Naive thymus-derived CD4-positive, alpha-beta T cell (primary cell): ENCODE results near the gene MLLT1. TPM values are rescaled to one million over a fixed set of nuclear protein-coding genes. Genes with fewer than 3 reads are reported as not detected.

Source experiments
- ATAC-seq: fragments of 150-1000 bp; cut with Tn5 transposase; 2 replicates; pipeline ENCODE4 v1.10.0; 2021; ENCODE audit warnings: mild to moderate bottlenecking, moderate library complexity
- CTCF ChIA-PET: fragments of 350-600 bp; sonication (Branson Sonifier 250); formaldehyde crosslinking; loops from one replicate; lab custom pipeline; 2021; ENCODE audit warnings: antibody characterized with exemption; lab: Charles Lee
- POLR2A ChIA-PET: fragments of 350-600 bp; sonication (Branson Sonifier 250); formaldehyde crosslinking; loops from one replicate; lab custom pipeline; 2021; ENCODE audit warnings: antibody characterized with exemption, inconsistent platforms; lab: Charles Lee
- DNase-seq, 9 donors: peaks; one replicate each; pipeline versions ENCODE4 v3.0.0 to v3.0.0-alpha.2; 2020 to 2022; ENCODE audit warnings: mixed read lengths in 1 of 9
- H3K27ac ChIP-seq: one replicate; pipeline ENCODE4 v1.7.0; 2013; ENCODE audit warnings: mild to moderate bottlenecking, low read depth, low read length, moderate library complexity
- H3K27me3 ChIP-seq, 2 donors: one replicate each; pipeline ENCODE4 v1.7.0; 2013; ENCODE audit warnings: low read length in 2 of 2, mild to moderate bottlenecking in 2 of 2, moderate library complexity in 2 of 2; ENCODE audit not compliant: control insufficient read depth in 2 of 2, insufficient read depth in 2 of 2
- H3K36me3 ChIP-seq, 3 experiments: 1 replicate in 2 of 3; 2 replicates in 1 of 3; pipeline ENCODE4 v1.7.0; 2013; ENCODE audit warnings: low read length in 3 of 3, mild to moderate bottlenecking in 3 of 3, moderate library complexity in 1 of 3; ENCODE audit not compliant: insufficient read depth in 3 of 3, control insufficient read depth in 2 of 3
- H3K4me1 ChIP-seq, 2 donors: one replicate each; pipeline ENCODE4 v1.7.0; 2013; ENCODE audit warnings: low read length in 2 of 2, mild to moderate bottlenecking in 2 of 2, moderate library complexity in 1 of 2; ENCODE audit not compliant: control insufficient read depth in 2 of 2, insufficient read depth in 2 of 2
- H3K4me3 ChIP-seq: 2 replicates; pipeline ENCODE4 v1.7.0; 2013; ENCODE audit warnings: mild to moderate bottlenecking, low read length
- H3K9me3 ChIP-seq, 3 experiments: 1 replicate in 2 of 3; 2 replicates in 1 of 3; pipeline ENCODE4 v1.7.0; 2013; ENCODE audit warnings: low read length in 3 of 3; ENCODE audit not compliant: control insufficient read depth in 2 of 3
- H3K27ac Mint-ChIP-seq, 9 donors: one replicate each; pipeline ENCODE4 v1.8.0; 2020 to 2022; ENCODE audit warnings: mixed read lengths in 9 of 9, mild to moderate bottlenecking in 8 of 9, moderate library complexity in 5 of 9, inconsistent platforms in 2 of 9
- H3K27me3 Mint-ChIP-seq, 5 donors: one replicate each; pipeline ENCODE4 v1.8.0; 2021 to 2022; ENCODE audit warnings: mixed read lengths in 5 of 5, mild to moderate bottlenecking in 1 of 5
- H3K36me3 Mint-ChIP-seq, 5 donors: one replicate each; pipeline ENCODE4 v1.8.0; 2020 to 2022; ENCODE audit warnings: mixed read lengths in 5 of 5, mild to moderate bottlenecking in 3 of 5, inconsistent platforms in 1 of 5
- H3K4me1 Mint-ChIP-seq, 7 donors: one replicate each; pipeline ENCODE4 v1.8.0; 2020 to 2022; ENCODE audit warnings: mixed read lengths in 7 of 7, mild to moderate bottlenecking in 3 of 7, inconsistent platforms in 1 of 7
- H3K4me3 Mint-ChIP-seq, 10 donors: one replicate each; pipeline ENCODE4 v1.8.0; 2020 to 2022; ENCODE audit warnings: mild to moderate bottlenecking in 10 of 10, mixed read lengths in 10 of 10, moderate library complexity in 6 of 10, inconsistent platforms in 2 of 10
- H3K9me3 Mint-ChIP-seq, 11 donors: one replicate each; pipeline ENCODE4 v1.8.0; 2020 to 2022; ENCODE audit warnings: mixed read lengths in 11 of 11, mild to moderate bottlenecking in 4 of 11, inconsistent platforms in 1 of 11, moderate library complexity in 1 of 11
- intact Hi-C, 2 donors: fragments of 100-400 bp; cut with micrococcal nuclease; formaldehyde crosslinking; loops; one replicate each; pipeline ENCODE4 v1.15.1; 2023
- polyA plus RNA-seq, 2 donors: library from polyadenylated mRNA; unstranded; fragments of 300-500 nt; fragmentation: Illumina TruSeq; gene quantifications; one replicate each; pipeline ENCODE4 v1.2.3, GENCODE V29; 2021
- total RNA-seq, 6 experiments: library from RNA in 5 of 6; stranded (reverse) in 5 of 6; gene quantifications; 1 replicate in 5 of 6; 2 replicates in 1 of 6; pipeline ENCODE4 v1.2.3 and lab custom pipeline; 2021 to 2026

The MLLT1 gene
- total RNA-seq (10 to 100 TPM; 33.3 to 47.5 (median 39.0) TPM), polyA plus RNA-seq (1 to 10 TPM in 1 of 2 donors, under 1 TPM in 1; 0.57 to 1.8 TPM), total RNA-seq (lab: John Stamatoyannopoulos, UW) (49.3 reads per million, percentile 71 among the genes with 10 or more reads in this experiment)

GRCh38 chr19:6279931-6280591 is at the start of gene MLLT1:
MLLT1 (minus strand) TSS chr19:6279975; CDS start chr19:6279784, 191 bp downstream.
- Histone ChIP-seq H3K27ac (peak within 1 kb of the TSS; percentile 78), H3K4me3 (peak within 1 kb of the TSS; percentile 54), H3K27me3 (no peaks in the 10 kb centered on the region), H3K9me3 (no peaks in the 10 kb centered on the region), H3K36me3 (no peaks in the 10 kb centered on the region), H3K4me1 (peaks cover 3 to 20% of the 10 kb centered on the region in 2 donors)
- ChIA-PET POLR2A (no interaction called here), CTCF (interaction anchor here (0.8 kb wide), 1 partner anchor 73 kb away, joined by 3 read pairs; no protein-coding TSS in a partner anchor)
- DNase-seq (peak; percentile 88 to 98 (median 90)), ATAC-seq (peak; percentile 96)
- Mint-ChIP-seq H3K36me3 (no peaks in the 10 kb centered on the region), H3K27ac (peak within 1 kb of the TSS; percentile 87 to 95 (median 93)), H3K4me1 (peaks cover 30 to 42% (median 39%) of the 10 kb centered on the region in 7 donors), H3K4me3 (peak within 1 kb of the TSS; percentile 85 to 97 (median 92)), H3K27me3 (peaks cover 0 to 6% (median 0%) of the 10 kb centered on the region in 5 donors), H3K9me3 (peaks cover 0 to 3% (median 0%) of the 10 kb centered on the region in 11 donors)
- intact Hi-C loops = loop anchor here (1.0 to 5.0 kb wide), 11 partner anchors 81 to 1558 kb away; partner anchors contain the start of genes CLPP (in 2 of the 2), DPP9 (in 1 of the 2), GPR108 (in 1 of the 2) and TRIP10 (in 1 of the 2)

- DNase-seq = no peak
- ChIA-PET POLR2A (no interaction called here), CTCF (no interaction called here)
- Mint-ChIP-seq H3K36me3 (peaks cover 0 to 9% (median 4%) of the 10 kb centered on the region in 5 donors), H3K9me3 (peaks cover 0 to 4% (median 2%) of the 10 kb centered on the region in 11 donors), H3K27me3 (peaks cover 0 to 3% (median 0%) of the 10 kb centered on the region in 5 donors), H3K4me1 (peaks cover 0 to 12% (median 9%) of the 10 kb centered on the region in 7 donors), H3K4me3 (no peak overlapping the region), H3K27ac (peak overlapping the region in 1 of 9 donors; percentile 16)
- no peak for ATAC-seq
- no peaks in the 10 kb centered on the region for H3K27me3 ChIP-seq
- no peaks in the 10 kb centered on the region for H3K9me3 ChIP-seq
- no peaks in the 10 kb centered on the region for H3K4me1 ChIP-seq
- H3K36me3 ChIP-seq = no peaks in the 10 kb centered on the region
- no peak overlapping the region for H3K27ac ChIP-seq
- intact Hi-C loops = no loop called here
- H3K4me3 ChIP-seq = no peak overlapping the region
These were observed 47.0 kb upstream of the MLLT1 start for GRCh38 chr19:6326815-6327214.

- Histone ChIP-seq H3K36me3 (no peaks in the 10 kb centered on the region), H3K4me1 (no peaks in the 10 kb centered on the region), H3K27ac (no peak overlapping the region), H3K27me3 (no peaks in the 10 kb centered on the region), H3K4me3 (no peak overlapping the region), H3K9me3 (no peaks in the 10 kb centered on the region)
- ChIA-PET POLR2A (no interaction called here), CTCF (no interaction called here)
- peaks cover 0 to 3% (median 0%) of the 10 kb centered on the region in 5 donors for H3K27me3 Mint-ChIP-seq
- H3K4me1 Mint-ChIP-seq = peaks cover 0 to 12% (median 9%) of the 10 kb centered on the region in 7 donors
- intact Hi-C loops = no loop called here
- no peak overlapping the region for H3K4me3 Mint-ChIP-seq
- no peak for DNase-seq
- H3K36me3 Mint-ChIP-seq = peaks cover 0 to 9% (median 4%) of the 10 kb centered on the region in 5 donors
- no peak for ATAC-seq
- H3K9me3 Mint-ChIP-seq = peaks cover 0 to 4% (median 2%) of the 10 kb centered on the region in 11 donors
- no peak overlapping the region for H3K27ac Mint-ChIP-seq
These were observed 45.8 kb upstream of the MLLT1 start for GRCh38 chr19:6325614-6326013.

GRCh38 chr19:6324757-6325156 is 45.0 kb upstream of the MLLT1 start:
- H3K36me3 ChIP-seq = no peaks in the 10 kb centered on the region
- DNase-seq (no peak), ATAC-seq (no peak)
- CTCF ChIA-PET = no interaction called here
- peaks cover 0 to 9% (median 4%) of the 10 kb centered on the region in 5 donors for H3K36me3 Mint-ChIP-seq
- peak overlapping the region in 1 of 9 donors; percentile 38 for H3K27ac Mint-ChIP-seq
- H3K27me3 ChIP-seq = no peaks in the 10 kb centered on the region
- H3K27me3 Mint-ChIP-seq = peaks cover 0 to 3% (median 0%) of the 10 kb centered on the region in 5 donors
- POLR2A ChIA-PET = no interaction called here
- no peak overlapping the region for H3K4me3 ChIP-seq
- H3K9me3 Mint-ChIP-seq = peaks cover 0 to 4% (median 2%) of the 10 kb centered on the region in 11 donors
- intact Hi-C loops = no loop called here
- H3K27ac ChIP-seq = no peak overlapping the region
- H3K4me1 ChIP-seq = no peaks in the 10 kb centered on the region
- no peaks in the 10 kb centered on the region for H3K9me3 ChIP-seq
- H3K4me3 Mint-ChIP-seq = no peak overlapping the region
- peaks cover 0 to 12% (median 9%) of the 10 kb centered on the region in 7 donors for H3K4me1 Mint-ChIP-seq

- Histone ChIP-seq H3K27me3 (no peaks in the 10 kb centered on the region), H3K36me3 (no peaks in the 10 kb centered on the region), H3K27ac (no peak overlapping the region), H3K9me3 (no peaks in the 10 kb centered on the region), H3K4me3 (no peak overlapping the region), H3K4me1 (no peaks in the 10 kb centered on the region)
- Mint-ChIP-seq H3K27ac (no peak overlapping the region), H3K27me3 (peaks cover 0 to 3% (median 0%) of the 10 kb centered on the region in 5 donors), H3K36me3 (peaks cover 0 to 9% (median 4%) of the 10 kb centered on the region in 5 donors), H3K9me3 (peaks cover 0 to 4% (median 2%) of the 10 kb centered on the region in 11 donors), H3K4me3 (no peak overlapping the region), H3K4me1 (peaks cover 0 to 12% (median 9%) of the 10 kb centered on the region in 7 donors)
- intact Hi-C loops = no loop called here
- no peak for ATAC-seq
- CTCF ChIA-PET = no interaction called here
- POLR2A ChIA-PET = no interaction called here
- DNase-seq = no peak
These were observed 42.5 kb upstream of the MLLT1 start for GRCh38 chr19:6322284-6322683.

- peaks cover 0 to 10% (median 4%) of the 10 kb centered on the region in 5 donors for H3K36me3 Mint-ChIP-seq
- Histone ChIP-seq H3K27ac (no peak overlapping the region), H3K9me3 (no peaks in the 10 kb centered on the region), H3K36me3 (no peaks in the 10 kb centered on the region), H3K4me1 (no peaks in the 10 kb centered on the region), H3K4me3 (no peak overlapping the region), H3K27me3 (no peaks in the 10 kb centered on the region)
- H3K27me3 Mint-ChIP-seq = peaks cover 0 to 3% (median 0%) of the 10 kb centered on the region in 5 donors
- H3K27ac Mint-ChIP-seq = no peak overlapping the region
- DNase-seq = no peak
- no peak for ATAC-seq
- POLR2A ChIA-PET = no interaction called here
- peaks cover 0 to 5% (median 2%) of the 10 kb centered on the region in 7 donors for H3K4me1 Mint-ChIP-seq
- H3K4me3 Mint-ChIP-seq = no peak overlapping the region
- intact Hi-C loops = no loop called here
- CTCF ChIA-PET = interaction anchor here (0.6 kb wide), 1 partner anchor 17 kb away, joined by 6 read pairs; no protein-coding TSS in a partner anchor
- H3K9me3 Mint-ChIP-seq = peaks cover 0 to 4% (median 2%) of the 10 kb centered on the region in 11 donors
These were observed 39.6 kb upstream of the MLLT1 start for GRCh38 chr19:6319376-6319775.
